ENCODE data around the gene G6PD.

GRCh38 chrX:154519389-154519788 lies 27.3 kb downstream of the G6PD start:
- TF ChIP-seq, protein P1, sequence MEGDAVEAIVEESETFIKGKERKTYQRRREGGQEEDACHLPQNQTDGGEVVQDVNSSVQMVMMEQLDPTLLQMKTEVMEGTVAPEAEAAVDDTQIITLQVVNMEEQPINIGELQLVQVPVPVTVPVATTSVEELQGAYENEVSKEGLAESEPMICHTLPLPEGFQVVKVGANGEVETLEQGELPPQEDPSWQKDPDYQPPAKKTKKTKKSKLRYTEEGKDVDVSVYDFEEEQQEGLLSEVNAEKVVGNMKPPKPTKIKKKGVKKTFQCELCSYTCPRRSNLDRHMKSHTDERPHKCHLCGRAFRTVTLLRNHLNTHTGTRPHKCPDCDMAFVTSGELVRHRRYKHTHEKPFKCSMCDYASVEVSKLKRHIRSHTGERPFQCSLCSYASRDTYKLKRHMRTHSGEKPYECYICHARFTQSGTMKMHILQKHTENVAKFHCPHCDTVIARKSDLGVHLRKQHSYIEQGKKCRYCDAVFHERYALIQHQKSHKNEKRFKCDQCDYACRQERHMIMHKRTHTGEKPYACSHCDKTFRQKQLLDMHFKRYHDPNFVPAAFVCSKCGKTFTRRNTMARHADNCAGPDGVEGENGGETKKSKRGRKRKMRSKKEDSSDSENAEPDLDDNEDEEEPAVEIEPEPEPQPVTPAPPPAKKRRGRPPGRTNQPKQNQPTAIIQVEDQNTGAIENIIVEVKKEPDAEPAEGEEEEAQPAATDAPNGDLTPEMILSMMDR (IDR thresholded peaks at IDR 0.05): no peak
- TF ChIP-seq CHD2 (IDR thresholded peaks at IDR 0.05; ENCODE audit: low read length, partially characterized antibody): no peak
- TF ChIP-seq CHD4 (IDR thresholded peaks at IDR 0.05; ENCODE audit: borderline replicate concordance): no peak
- no peak for TF ChIP-seq POLR2A (IDR thresholded peaks at IDR 0.05; ENCODE audit: low read length)
- TF ChIP-seq NR3C1 (IDR thresholded peaks at IDR 0.05): no peak
- TF ChIP-seq RNF2 (IDR thresholded peaks at IDR 0.05; ENCODE audit: borderline replicate concordance, low read depth): no peak
- no peak for TF ChIP-seq EP300 (IDR thresholded peaks at IDR 0.05)
- no peak for TF ChIP-seq ESRRA (IDR thresholded peaks at IDR 0.05; ENCODE audit: borderline replicate concordance, low read length)
- TF ChIP-seq MAFK (IDR thresholded peaks at IDR 0.05; ENCODE audit: partially characterized antibody): no peak
- TF ChIP-seq REST (IDR thresholded peaks at IDR 0.05): no peak

Measured in A549 (cell line).